Adrenal gland (tissue), 12 donors: Measurements from ENCODE around the gene CC2D1A. TPM values are rescaled to one million over a fixed set of nuclear protein-coding genes. Genes with fewer than 3 reads are reported as not detected.

Source experiments
- DNase-seq, 7 donors: peaks; one replicate each; pipeline ENCODE4 v3.0.0-alpha.2; 2019 to 2020
- H3K27ac ChIP-seq, 5 donors: fragments of 200-600 bp; sonication (generic) in 4 of 5; 1 replicate in 3 of 5; 2 replicates in 2 of 5; pipeline versions ENCODE4 v1.5.1 to v1.8.0; 2016 to 2020; ENCODE audit warnings: mild to moderate bottlenecking in 1 of 5
- H3K27me3 ChIP-seq: fragments of 200-600 bp; 2 replicates; pipeline ENCODE4 v1.8.0; 2021
- H3K36me3 ChIP-seq, 2 donors: fragments of 200-600 bp; replicated peaks in 1 of 2; 1 replicate in 1 of 2; 2 replicates in 1 of 2; pipeline versions ENCODE4 v1.5.1 to v1.8.0; 2018 to 2022
- H3K4me1 ChIP-seq, 2 donors: fragments of 200-600 bp; replicated peaks in 1 of 2; 1 replicate in 1 of 2; 2 replicates in 1 of 2; pipeline versions ENCODE4 v1.5.1 to v1.8.0; 2018 to 2021
- H3K4me3 ChIP-seq, 4 donors: fragments of 200-600 bp; sonication (generic) in 3 of 4; one replicate each; pipeline ENCODE4 v1.5.1; 2016 to 2018
- H3K9me3 ChIP-seq, 3 donors: fragments of 200-600 bp; sonication (generic) in 1 of 3; replicated peaks in 1 of 3; 1 replicate in 2 of 3; 2 replicates in 1 of 3; pipeline versions ENCODE4 v1.5.1 to v1.8.0; 2016 to 2021
- CTCF ChIP-seq, 6 experiments: fragments of 450-650 bp in 4 of 6; fragments of 200-600 bp in 2 of 6; sonication (generic) in 1 of 6; IDR thresholded peaks; 1 replicate in 5 of 6; 2 replicates in 1 of 6; pipeline versions ENCODE4 v1.5.1 to v1.8.0; 2016 to 2021; ENCODE audit warnings: antibody characterized with exemption in 6 of 6, mild to moderate bottlenecking in 2 of 6, moderate library complexity in 1 of 6
- POLR2A ChIP-seq, 2 donors: fragments of 450-650 bp; IDR thresholded peaks; one replicate each; pipeline ENCODE4 v1.6.1; 2017; ENCODE audit warnings: antibody characterized with exemption in 2 of 2, mild to moderate bottlenecking in 2 of 2, moderate library complexity in 1 of 2
- WGBS, 4 donors: extraction: QIAGEN DNeasy Blood & Tissue Kit in 2 of 4; methylation state at CpG; one replicate each; pipeline versions ENCODE4 v1.1.5 to v1.1.7; 2013 to 2017; 5-methylcytosine and 5-hydroxymethylcytosine counted together
- intact Hi-C, 2 donors: fragments of 100-400 bp; cut with DNase I; formaldehyde crosslinking; loops; one replicate each; pipeline versions ENCODE4 v1.14.1 to v1.15.0; 2022 to 2023
- polyA plus RNA-seq, 3 donors: library from polyadenylated mRNA; stranded (reverse); fragments of 200-250 nt in 2 of 3; fragments of 350-450 nt in 1 of 3; fragmentation: Illumina TruSeq in 1 of 3; extraction: RNeasy Lipid Tissue Mini Kit (QIAGEN cat#74804) in 1 of 3; gene quantifications; one replicate each; pipeline ENCODE4 v1.2.3, GENCODE V29; 2013 to 2014
- total RNA-seq, 9 donors: library from RNA; depleted of rRNA in 4 of 9; stranded (reverse); fragments of >200 nt in 4 of 9; fragments of 120-200 nt in 1 of 9; fragmentation: NEBNext Ultra II Directional in 1 of 9; extraction: Animal tissue kit (Norgen Biotek cat#: 25700) in 1 of 9; gene quantifications; one replicate each; pipeline versions ENCODE4 v1.1.0 to v1.2.4, GENCODE V29; 2013 to 2023
- donor health status: healthy with polysubstance abuse.
- donor health status: Bipolar disorder and iron deficiency.
- donor health status: DM: yes; HTN: yes; CAD: no.
- donor health status: DM: no; HTN: no; CAD: no.
- donor health status: DM: no; HTN: no; CAD: no.
- donor health status: DM: yes; HTN: yes; CAD: no.

Gene CC2D1A
- total and polyA plus RNA-seq, 12 donors = 9.0 to 125 (median 31.1) TPM

GRCh38 chr19:13864046-13864666, 41.8 kb upstream of the CC2D1A start:
- Histone ChIP-seq H3K4me1 (peaks cover 6 to 10% of the 10 kb centered on the region in 2 donors), H3K36me3 (no peaks in the 10 kb centered on the region), H3K27me3 (peaks cover 5% of the 10 kb centered on the region), H3K27ac (peak overlapping the region in 2 of 5 donors; percentile 23 to 41), H3K4me3 (no peak overlapping the region), H3K9me3 (no peaks in the 10 kb centered on the region)
- no peak for DNase-seq
- intact Hi-C loops = loop anchor here (5.0 to 10.0 kb wide), 6 partner anchors 67 to 589 kb away; partner anchors contain the start of gene ZSWIM4 (in 1 of the 2)
- 36 to 56% (median 42%) methylated on average over 6 to 13 of the region's 13 CpGs for WGBS, 4 donors
- TF ChIP-seq POLR2A (IDR thresholded peaks at IDR 0.05) = no peak
- TF ChIP-seq CTCF (IDR thresholded peaks at IDR 0.05) = no peak

GRCh38 chr19:13864667-13865570, 41.1 kb upstream of the CC2D1A start:
- peak overlapping the region in 2 of 5 donors; percentile 23 to 41 for H3K27ac ChIP-seq
- no peak for DNase-seq
- no peaks in the 10 kb centered on the region for H3K9me3 ChIP-seq
- peaks cover 5% of the 10 kb centered on the region for H3K27me3 ChIP-seq
- intact Hi-C loops = loop anchor here (5.0 to 10.0 kb wide), 6 partner anchors 68 to 590 kb away; partner anchors contain the start of gene ZSWIM4 (in 1 of the 2)
- TF ChIP-seq POLR2A (IDR thresholded peaks at IDR 0.05) = no peak
- no peak for TF ChIP-seq CTCF (IDR thresholded peaks at IDR 0.05)
- H3K4me3 ChIP-seq = peak overlapping the region in 1 of 4 donors; percentile 61
- no peaks in the 10 kb centered on the region for H3K36me3 ChIP-seq
- peaks cover 6 to 10% of the 10 kb centered on the region in 2 donors for H3K4me1 ChIP-seq
- WGBS, 4 donors = 6 to 38% (median 12%) methylated on average over 7 to 110 of the region's 113 CpGs

GRCh38 chr19:13865571-13866462, 40.2 kb upstream of the CC2D1A start:
- intact Hi-C loops = loop anchor here in 1 of 2 donors (10.0 kb wide), 2 partner anchors 271 to 591 kb away; no protein-coding TSS in a partner anchor
- 2 to 6% (median 4%) methylated on average over 17 to 81 of the region's 82 CpGs for WGBS, 4 donors
- Histone ChIP-seq H3K36me3 (no peaks in the 10 kb centered on the region), H3K4me3 (peak overlapping the region in 2 of 4 donors; percentile 32 to 61), H3K27me3 (peaks cover 5% of the 10 kb centered on the region), H3K9me3 (no peaks in the 10 kb centered on the region), H3K4me1 (peaks cover 6 to 10% of the 10 kb centered on the region in 2 donors), H3K27ac (no peak overlapping the region)
- DNase-seq = peak in 1 of 7 donors; percentile 48
- no peak for TF ChIP-seq CTCF (IDR thresholded peaks at IDR 0.05)
- no peak for TF ChIP-seq POLR2A (IDR thresholded peaks at IDR 0.05)
